ENCODE measurements around the gene TSPAN14. TPM values are rescaled to one million over a fixed set of nuclear protein-coding genes. Genes with fewer than 3 reads are reported as not detected.

The TSPAN14 gene, protein sequence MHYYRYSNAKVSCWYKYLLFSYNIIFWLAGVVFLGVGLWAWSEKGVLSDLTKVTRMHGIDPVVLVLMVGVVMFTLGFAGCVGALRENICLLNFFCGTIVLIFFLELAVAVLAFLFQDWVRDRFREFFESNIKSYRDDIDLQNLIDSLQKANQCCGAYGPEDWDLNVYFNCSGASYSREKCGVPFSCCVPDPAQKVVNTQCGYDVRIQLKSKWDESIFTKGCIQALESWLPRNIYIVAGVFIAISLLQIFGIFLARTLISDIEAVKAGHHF
- 15.5 and 17.0 TPM in 2 replicates for total RNA-seq (2014; rRNA removed; shearing (Covaris generic))
- total RNA-seq (2022): 33.4 and 33.6 TPM in 2 replicates
- Bru-seq, nascent RNA: percentile 69 among the genes with signal in this experiment
- percentile 76 among the genes with signal in this experiment for BruChase-seq, experiment 1, labeled RNA remaining after a 6-hour chase
- BruChase-seq, experiment 2, labeled RNA remaining after a 2-hour chase: percentile 73 among the genes with signal in this experiment
- long read RNA-seq, full-length matches to known transcripts: 17 of 43 reads
- long read RNA-seq, partial matches to known transcripts: 8 of 43 reads
- long read RNA-seq, other reads (novel, unspliced or antisense): 18 of 43 reads

DNA sequence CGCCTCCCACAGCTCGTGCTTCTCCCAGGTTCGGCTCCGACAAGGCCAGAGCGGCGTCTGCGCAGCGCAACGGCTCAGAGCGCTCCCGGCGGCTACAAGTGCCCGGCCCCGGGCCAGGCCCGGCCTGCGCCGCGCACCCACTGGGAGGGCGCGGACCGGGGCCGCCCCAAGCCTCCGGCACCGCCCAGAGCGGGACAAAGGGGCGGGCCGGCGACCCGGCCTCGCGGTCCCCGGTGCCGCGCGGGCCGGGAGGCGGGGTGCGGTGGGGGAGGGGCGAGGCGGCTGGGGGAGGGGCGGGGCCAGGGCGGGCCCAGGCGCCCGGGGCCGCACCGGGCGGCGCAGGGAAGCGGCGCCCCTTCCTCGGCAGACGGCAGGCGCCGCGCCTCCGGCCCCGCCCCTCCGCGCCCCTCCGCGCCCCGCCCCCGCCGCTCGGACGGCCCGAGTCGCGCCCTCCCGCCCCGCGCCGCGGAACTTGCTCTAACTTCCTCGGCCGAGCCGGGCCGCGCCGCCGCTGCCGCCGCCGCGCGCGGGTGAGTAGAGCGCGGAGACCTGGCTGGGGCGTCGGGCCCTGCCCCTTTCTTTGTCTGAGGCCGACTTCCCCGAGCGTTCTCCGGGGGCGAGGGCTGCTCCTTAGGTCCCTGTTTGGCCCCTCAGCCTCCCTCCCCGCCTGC is at the start of gene TSPAN14:
TSS of gene TSPAN14 (plus strand) at position 469 of the 671 bp plus-strand sequence. CDS start 34,924 bp downstream, outside the sequence.
- no peaks in the 10 kb centered on the region for H3K36me3 ChIP-seq (ENCODE audit: insufficient read depth, low read length)
- H3K4me2 ChIP-seq (ENCODE audit: low read length): peak within 1 kb of the TSS; percentile 79
- no TSS peak for BruUV-seq (replicated peaks)
- intact Hi-C loops (cut with micrococcal nuclease; ENCODE audit: unreplicated experiment): no loop called here
- H3K79me2 ChIP-seq (ENCODE audit: insufficient read depth, low read depth, low read length): peaks cover 43% of the 10 kb centered on the region
- peak within 1 kb of the TSS; percentile 81 for H2AFZ ChIP-seq (ENCODE audit: low read length)
- TF ChIP-seq EZH2phosphoT487 (IDR thresholded peaks at IDR 0.05; ENCODE audit: borderline replicate concordance, low read depth, low read length): no peak
- TF ChIP-seq, protein P1, sequence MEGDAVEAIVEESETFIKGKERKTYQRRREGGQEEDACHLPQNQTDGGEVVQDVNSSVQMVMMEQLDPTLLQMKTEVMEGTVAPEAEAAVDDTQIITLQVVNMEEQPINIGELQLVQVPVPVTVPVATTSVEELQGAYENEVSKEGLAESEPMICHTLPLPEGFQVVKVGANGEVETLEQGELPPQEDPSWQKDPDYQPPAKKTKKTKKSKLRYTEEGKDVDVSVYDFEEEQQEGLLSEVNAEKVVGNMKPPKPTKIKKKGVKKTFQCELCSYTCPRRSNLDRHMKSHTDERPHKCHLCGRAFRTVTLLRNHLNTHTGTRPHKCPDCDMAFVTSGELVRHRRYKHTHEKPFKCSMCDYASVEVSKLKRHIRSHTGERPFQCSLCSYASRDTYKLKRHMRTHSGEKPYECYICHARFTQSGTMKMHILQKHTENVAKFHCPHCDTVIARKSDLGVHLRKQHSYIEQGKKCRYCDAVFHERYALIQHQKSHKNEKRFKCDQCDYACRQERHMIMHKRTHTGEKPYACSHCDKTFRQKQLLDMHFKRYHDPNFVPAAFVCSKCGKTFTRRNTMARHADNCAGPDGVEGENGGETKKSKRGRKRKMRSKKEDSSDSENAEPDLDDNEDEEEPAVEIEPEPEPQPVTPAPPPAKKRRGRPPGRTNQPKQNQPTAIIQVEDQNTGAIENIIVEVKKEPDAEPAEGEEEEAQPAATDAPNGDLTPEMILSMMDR (conservative IDR thresholded peaks at IDR 0.05; ENCODE audit: low read length): no peak
- peaks cover 42% of the 10 kb centered on the region for H3K4me1 ChIP-seq (ENCODE audit: insufficient read depth, low read length, poor library complexity, severe bottlenecking)
- no peaks in the 10 kb centered on the region for H3K9me3 ChIP-seq (ENCODE audit: low read length)
- no peaks in the 10 kb centered on the region for H3K9me2 ChIP-seq (ENCODE audit: insufficient read depth, low read length)
- H4K20me1 ChIP-seq (ENCODE audit: insufficient read depth, low read length): peaks cover 12% of the 10 kb centered on the region
- POLR2A ChIA-PET: interaction anchor here (0.7 to 1.9 kb wide), 5 partner anchors 9 to 18 kb away, joined by 3 to 8 read pairs (median 5); no protein-coding TSS in a partner anchor
- H3K27ac ChIP-seq (ENCODE audit: low read depth, low read length, poor library complexity, severe bottlenecking): peak within 1 kb of the TSS; percentile 66
- DNase-seq (ENCODE audit: low spot score): peak; percentile 87
- CTCF ChIA-PET (ENCODE audit: unreplicated experiment): interaction anchor here (0.9 kb wide), 1 partner anchor 18 kb away, joined by 4 read pairs; no protein-coding TSS in a partner anchor
- H3K4me3 ChIP-seq (ENCODE audit: low read depth, low read length, poor library complexity, severe bottlenecking): peak within 1 kb of the TSS; percentile 92

GRCh38 chr10:80405035-80405434 is 49.1 kb upstream of the TSPAN14 start:
- BruUV-seq (replicated peaks): no TSS peak
- intact Hi-C loops (cut with micrococcal nuclease; ENCODE audit: unreplicated experiment): no loop called here
- H3K9me2 ChIP-seq (ENCODE audit: insufficient read depth, low read length): no peaks in the 10 kb centered on the region
- H3K4me1 ChIP-seq (ENCODE audit: insufficient read depth, low read length, poor library complexity, severe bottlenecking): no peaks in the 10 kb centered on the region
- H3K27ac ChIP-seq (ENCODE audit: low read depth, low read length, poor library complexity, severe bottlenecking): no peak overlapping the region
- H4K20me1 ChIP-seq (ENCODE audit: insufficient read depth, low read length): no peaks in the 10 kb centered on the region
- ChIA-PET POLR2A (interaction anchor here (0.6 kb wide), 1 partner anchor 60 kb away, joined by 3 read pairs; no protein-coding TSS in a partner anchor), CTCF (ENCODE audit: unreplicated experiment) (no interaction called here)
- no peaks in the 10 kb centered on the region for H3K36me3 ChIP-seq (ENCODE audit: insufficient read depth, low read length)
- H3K79me2 ChIP-seq (ENCODE audit: insufficient read depth, low read depth, low read length): no peaks in the 10 kb centered on the region
- H3K4me2 ChIP-seq (ENCODE audit: low read length): no peak overlapping the region
- DNase-seq (ENCODE audit: low spot score): no peak
- TF ChIP-seq EZH2phosphoT487 (IDR thresholded peaks at IDR 0.05; ENCODE audit: borderline replicate concordance, low read depth, low read length): no peak
- TF ChIP-seq, protein P1 (conservative IDR thresholded peaks at IDR 0.05; ENCODE audit: low read length): no peak
- H2AFZ ChIP-seq (ENCODE audit: low read length): no peak overlapping the region
- H3K9me3 ChIP-seq (ENCODE audit: low read length): no peaks in the 10 kb centered on the region
- no peak overlapping the region for H3K4me3 ChIP-seq (ENCODE audit: low read depth, low read length, poor library complexity, severe bottlenecking)
